Chondrocyte (in vitro differentiated cells): ENCODE results near the gene KCTD1. TPM values are rescaled to one million over a fixed set of nuclear protein-coding genes. Genes with fewer than 3 reads are reported as not detected.

ENCODE experiments used
- DNase-seq: peaks from one replicate; pipeline ENCODE4 v3.0.0; 2021; ENCODE audit warnings: mixed read lengths, low spot score
- H3K27ac Mint-ChIP-seq: one replicate; pipeline ENCODE4 v1.8.0; 2021; ENCODE audit warnings: mild to moderate bottlenecking, moderate library complexity, mixed read lengths; ENCODE audit not compliant: unreplicated experiment
- H3K27me3 Mint-ChIP-seq: 2 replicates; pipeline ENCODE4 v1.8.0; 2021; ENCODE audit warnings: low read depth, mixed read lengths
- H3K36me3 Mint-ChIP-seq: 2 replicates; pipeline ENCODE4 v1.8.0; 2021; ENCODE audit warnings: low read depth, mixed read lengths
- H3K4me1 Mint-ChIP-seq: 2 replicates; pipeline ENCODE4 v1.8.0; 2021; ENCODE audit warnings: low read depth, mild to moderate bottlenecking, mixed read lengths
- H3K4me3 Mint-ChIP-seq: one replicate; pipeline ENCODE4 v1.8.0; 2021; ENCODE audit warnings: mild to moderate bottlenecking, moderate library complexity, mixed read lengths; ENCODE audit not compliant: unreplicated experiment
- H3K9me3 Mint-ChIP-seq: 2 replicates; pipeline ENCODE4 v1.8.0; 2021; ENCODE audit warnings: low read depth, mixed read lengths
- total RNA-seq: library from RNA; stranded (reverse); gene quantifications from 3 replicates; pipeline ENCODE4 v1.2.1, GENCODE V29; 2021
- TF ChIP-seq, protein P1 (sequence below): fragments of 200-600 bp; sonication (generic); IDR thresholded peaks from 2 replicates; pipeline ENCODE4 v1.5.0; 2021; ENCODE audit warnings: antibody characterized with exemption, mild to moderate bottlenecking, moderate library complexity

Gene KCTD1
- total RNA-seq, 1 donor from 2014 or later: 18.1 TPM

DNA sequence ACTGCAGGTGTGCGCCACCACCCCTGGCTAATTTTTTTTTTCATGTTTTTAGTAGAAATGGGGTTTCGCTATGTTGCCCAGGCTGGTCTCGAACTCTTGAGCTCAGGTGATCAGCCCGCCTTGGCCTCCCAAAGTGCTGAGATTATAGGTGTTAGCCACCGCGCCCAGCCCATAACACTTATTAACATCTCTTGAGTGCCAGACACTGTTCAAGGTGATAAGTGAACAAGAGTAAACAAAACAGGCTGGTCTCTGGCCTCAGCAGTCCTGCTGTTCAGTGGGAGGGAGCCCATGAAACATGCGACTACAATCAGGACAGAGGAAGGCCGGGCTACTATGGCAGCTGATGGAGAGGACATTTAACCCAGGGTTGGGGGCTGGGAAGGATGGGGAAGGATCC is 42.3 kb downstream of the KCTD1 start:
- no peaks in the 10 kb centered on the region for H3K36me3 Mint-ChIP-seq
- H3K27ac Mint-ChIP-seq: no peak overlapping the region
- TF ChIP-seq, protein P1, sequence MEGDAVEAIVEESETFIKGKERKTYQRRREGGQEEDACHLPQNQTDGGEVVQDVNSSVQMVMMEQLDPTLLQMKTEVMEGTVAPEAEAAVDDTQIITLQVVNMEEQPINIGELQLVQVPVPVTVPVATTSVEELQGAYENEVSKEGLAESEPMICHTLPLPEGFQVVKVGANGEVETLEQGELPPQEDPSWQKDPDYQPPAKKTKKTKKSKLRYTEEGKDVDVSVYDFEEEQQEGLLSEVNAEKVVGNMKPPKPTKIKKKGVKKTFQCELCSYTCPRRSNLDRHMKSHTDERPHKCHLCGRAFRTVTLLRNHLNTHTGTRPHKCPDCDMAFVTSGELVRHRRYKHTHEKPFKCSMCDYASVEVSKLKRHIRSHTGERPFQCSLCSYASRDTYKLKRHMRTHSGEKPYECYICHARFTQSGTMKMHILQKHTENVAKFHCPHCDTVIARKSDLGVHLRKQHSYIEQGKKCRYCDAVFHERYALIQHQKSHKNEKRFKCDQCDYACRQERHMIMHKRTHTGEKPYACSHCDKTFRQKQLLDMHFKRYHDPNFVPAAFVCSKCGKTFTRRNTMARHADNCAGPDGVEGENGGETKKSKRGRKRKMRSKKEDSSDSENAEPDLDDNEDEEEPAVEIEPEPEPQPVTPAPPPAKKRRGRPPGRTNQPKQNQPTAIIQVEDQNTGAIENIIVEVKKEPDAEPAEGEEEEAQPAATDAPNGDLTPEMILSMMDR: no peak
- no peaks in the 10 kb centered on the region for H3K9me3 Mint-ChIP-seq
- peaks cover 26% of the 10 kb centered on the region for H3K4me1 Mint-ChIP-seq
- DNase-seq: no peak
- H3K4me3 Mint-ChIP-seq: no peak overlapping the region
- no peaks in the 10 kb centered on the region for H3K27me3 Mint-ChIP-seq

DNA sequence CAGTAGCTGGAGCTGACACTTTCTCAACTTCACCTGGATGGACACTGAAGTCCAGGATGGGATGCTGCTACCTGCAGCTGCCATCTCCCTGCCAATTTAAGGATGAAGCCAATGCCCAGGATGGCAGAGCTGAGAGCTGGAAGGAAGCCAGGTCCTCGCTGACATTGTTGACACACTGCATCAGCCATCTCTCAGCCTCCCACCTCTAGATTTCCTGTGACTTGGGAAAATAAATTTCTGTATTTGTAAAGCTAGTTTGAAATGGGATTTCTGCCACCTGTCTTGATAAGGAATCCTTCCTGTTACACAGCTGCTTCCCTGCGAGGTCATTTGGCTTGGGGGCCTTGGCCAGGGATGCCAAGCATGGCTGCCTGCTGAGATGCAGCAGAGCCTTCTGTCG is 43.5 kb downstream of the KCTD1 start:
- Mint-ChIP-seq H3K36me3 (peaks cover 2% of the 10 kb centered on the region), H3K4me1 (peaks cover 16% of the 10 kb centered on the region), H3K4me3 (no peak overlapping the region), H3K9me3 (no peaks in the 10 kb centered on the region), H3K27me3 (no peaks in the 10 kb centered on the region), H3K27ac (no peak overlapping the region)
- TF ChIP-seq, protein P1: no peak
- DNase-seq: no peak

DNA sequence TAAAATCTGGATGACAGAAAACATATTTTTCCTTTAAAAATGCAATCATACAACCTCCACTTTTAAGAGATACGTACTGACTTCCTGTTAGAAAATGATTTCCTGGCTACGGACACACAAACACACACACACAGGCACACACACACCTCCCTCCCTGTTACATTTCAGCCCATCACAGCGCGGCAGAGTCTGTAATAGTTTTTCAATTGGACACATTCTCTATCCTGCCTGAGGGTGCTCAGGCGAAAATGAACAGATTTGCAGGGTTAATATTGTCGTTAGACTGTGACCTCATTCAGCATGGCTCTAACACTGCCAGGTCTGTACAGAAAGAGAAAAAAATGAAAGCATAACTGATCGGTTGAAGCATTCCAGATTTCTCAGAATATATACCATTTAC is 45.0 kb downstream of the KCTD1 start:
- Mint-ChIP-seq H3K36me3 (peaks cover 4% of the 10 kb centered on the region), H3K27me3 (no peaks in the 10 kb centered on the region), H3K27ac (peak overlapping the region; percentile 17), H3K4me1 (peaks cover 15% of the 10 kb centered on the region), H3K9me3 (no peaks in the 10 kb centered on the region), H3K4me3 (peak overlapping the region; percentile 4)
- TF ChIP-seq, protein P1: no peak
- DNase-seq: no peak

DNA sequence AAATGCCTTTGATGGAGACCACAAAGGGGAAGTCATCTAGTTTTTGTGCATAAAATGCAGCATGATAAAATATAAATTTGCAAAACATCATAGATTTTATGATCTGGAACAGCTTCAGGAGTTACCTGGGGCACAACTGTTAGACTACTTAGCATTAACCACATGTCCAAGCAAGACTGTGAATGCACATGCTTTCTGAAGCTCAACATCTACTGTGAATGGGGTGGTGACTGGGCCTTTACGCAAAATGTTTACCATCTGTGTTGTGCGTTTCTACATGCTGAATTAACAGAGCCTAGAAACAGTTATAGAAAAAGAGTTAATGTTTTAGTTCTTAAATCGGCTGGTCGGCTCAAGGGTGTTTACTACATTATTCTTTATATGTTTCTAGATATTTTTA is 45.5 kb downstream of the KCTD1 start:
- TF ChIP-seq, protein P1: no peak
- Mint-ChIP-seq H3K4me1 (peaks cover 15% of the 10 kb centered on the region), H3K27me3 (no peaks in the 10 kb centered on the region), H3K36me3 (peaks cover 8% of the 10 kb centered on the region), H3K9me3 (no peaks in the 10 kb centered on the region), H3K4me3 (no peak overlapping the region), H3K27ac (no peak overlapping the region)
- no peak for DNase-seq

DNA sequence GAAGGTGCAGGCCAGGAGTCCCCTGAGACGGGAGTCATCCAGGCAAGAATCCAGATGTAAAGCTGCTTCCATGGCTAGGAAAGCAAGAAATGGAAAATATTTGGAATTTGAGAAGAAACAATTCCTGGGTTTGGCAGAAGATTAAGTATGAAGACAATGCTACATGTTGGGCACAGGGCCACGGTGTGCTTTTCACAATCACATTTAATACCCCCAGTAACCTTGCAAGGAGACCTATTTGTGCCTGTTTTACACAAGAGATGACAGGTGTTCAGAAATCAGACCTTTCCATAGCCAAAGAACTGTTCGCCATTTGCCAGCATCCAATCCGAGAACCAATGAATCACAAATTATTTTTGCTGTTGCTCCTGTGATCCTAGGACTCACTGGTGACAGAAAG is 50.5 kb downstream of the KCTD1 start:
- Mint-ChIP-seq H3K27me3 (no peaks in the 10 kb centered on the region), H3K27ac (no peak overlapping the region), H3K4me1 (peaks cover 4% of the 10 kb centered on the region), H3K36me3 (peaks cover 13% of the 10 kb centered on the region), H3K4me3 (no peak overlapping the region), H3K9me3 (no peaks in the 10 kb centered on the region)
- no peak for DNase-seq
- TF ChIP-seq, protein P1: no peak
